GM21360 (cell line): ENCODE data around the gene TLCD3B.

Source experiments
- ATAC-seq: cut with Tn5 transposase; IDR thresholded peaks from one replicate; pipeline ENCODE4 v1.9.1; 2021; ENCODE audit warnings: mild to moderate bottlenecking, moderate library complexity; ENCODE audit not compliant: unreplicated experiment

The TLCD3B gene

DNA sequence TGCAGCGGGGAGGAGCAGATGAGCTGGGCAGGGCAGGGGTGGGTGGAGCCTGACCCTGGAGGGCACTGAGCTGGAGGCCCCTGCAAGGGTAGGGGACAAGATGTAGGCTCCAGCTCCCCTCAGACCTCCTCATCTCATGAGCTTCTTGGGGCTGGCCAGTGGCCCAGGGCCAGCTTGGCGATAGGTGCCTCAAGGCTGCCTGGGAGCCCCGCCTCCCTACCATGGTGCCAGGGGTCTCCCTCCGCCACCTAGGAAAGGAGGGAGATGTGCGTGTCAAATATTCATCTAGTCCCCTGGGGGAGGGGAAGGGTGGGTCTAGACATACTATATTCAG, 39.5 kb downstream of the TLCD3B start:
- no peak for ATAC-seq

DNA sequence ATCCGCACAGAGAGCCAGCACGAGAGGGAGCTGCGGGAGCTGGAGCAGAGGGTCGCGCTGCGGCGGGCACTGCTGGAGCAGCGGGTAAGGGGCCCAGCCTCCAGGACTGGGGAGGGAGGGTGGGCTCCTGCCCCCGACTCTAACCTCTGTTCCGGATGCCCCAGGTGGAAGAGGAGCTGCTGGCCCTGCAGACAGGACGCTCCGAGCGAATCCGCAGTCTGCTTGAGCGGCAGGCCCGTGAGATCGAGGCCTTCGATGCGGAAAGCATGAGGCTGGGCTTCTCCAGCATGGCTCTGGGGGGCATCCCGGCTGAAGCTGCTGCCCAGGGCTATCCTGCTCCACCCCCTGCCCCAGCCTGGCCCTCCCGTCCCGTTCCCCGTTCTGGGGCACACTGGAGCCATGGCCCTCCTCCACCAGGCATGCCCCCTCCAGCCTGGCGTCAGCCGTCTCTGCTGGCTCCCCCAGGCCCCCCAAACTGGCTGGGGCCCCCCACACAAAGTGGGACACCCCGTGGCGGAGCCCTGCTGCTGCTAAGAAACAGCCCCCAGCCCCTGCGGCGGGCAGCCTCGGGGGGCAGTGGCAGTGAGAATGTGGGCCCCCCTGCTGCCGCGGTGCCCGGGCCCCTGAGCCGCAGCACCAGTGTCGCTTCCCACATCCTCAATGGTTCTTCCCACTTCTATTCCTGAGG, 40.0 kb downstream of the TLCD3B start:
- no peak for ATAC-seq

DNA sequence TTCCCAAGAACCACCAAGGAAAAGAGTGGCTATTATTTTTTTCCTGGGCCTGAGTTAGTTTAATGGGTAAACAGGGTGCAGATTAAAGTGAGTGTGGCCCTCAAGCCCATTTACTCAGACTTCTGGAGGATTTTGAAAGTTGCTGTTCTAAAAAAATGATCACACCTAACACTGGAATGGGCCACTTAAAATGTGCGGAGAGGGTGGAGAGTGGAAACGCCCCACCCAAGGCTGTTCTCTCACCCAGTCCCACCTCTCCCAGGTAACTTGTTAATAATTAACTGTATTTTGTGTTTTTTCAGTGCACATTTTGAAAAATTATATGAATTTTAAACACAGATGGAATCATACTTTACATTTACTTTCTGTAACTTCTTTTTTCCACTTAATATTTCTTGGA, 41.0 kb downstream of the TLCD3B start:
- ATAC-seq: no peak

DNA sequence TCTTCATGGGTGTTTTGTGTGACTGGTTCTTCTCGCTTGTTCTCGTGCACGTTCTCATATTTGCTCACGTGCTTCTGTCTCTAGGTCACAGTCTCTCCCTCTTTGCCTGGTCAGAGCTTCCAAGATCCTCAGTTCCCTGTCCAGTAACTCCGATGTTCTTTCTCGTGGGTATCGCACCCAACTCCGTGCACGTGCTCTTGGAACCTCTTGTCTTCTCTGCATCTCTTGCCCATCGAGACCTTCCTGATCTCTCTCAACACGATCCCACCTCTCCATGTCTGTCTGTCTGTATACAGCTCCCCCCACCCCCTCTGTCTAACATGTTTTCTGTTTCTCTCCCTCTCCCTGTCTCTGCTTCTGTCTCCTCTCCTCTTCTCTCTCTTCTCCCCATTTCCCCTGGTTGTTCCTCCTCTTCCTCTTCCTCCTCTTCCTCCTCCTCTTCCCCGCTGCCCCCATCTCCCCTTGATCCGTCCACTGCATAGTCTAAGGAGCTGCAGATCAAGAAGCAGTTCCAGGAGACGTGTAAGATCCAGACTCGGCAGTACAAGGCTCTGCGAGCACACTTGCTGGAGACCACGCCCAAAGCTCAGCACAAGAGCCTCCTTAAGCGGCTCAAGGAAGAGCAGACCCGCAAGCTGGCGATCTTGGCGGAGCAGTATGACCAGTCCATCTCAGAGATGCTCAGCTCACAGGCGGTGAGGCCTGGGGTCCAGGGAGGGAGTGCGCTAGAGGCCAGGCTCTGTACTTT, 41.8 kb downstream of the TLCD3B start:
- ATAC-seq: no peak

DNA sequence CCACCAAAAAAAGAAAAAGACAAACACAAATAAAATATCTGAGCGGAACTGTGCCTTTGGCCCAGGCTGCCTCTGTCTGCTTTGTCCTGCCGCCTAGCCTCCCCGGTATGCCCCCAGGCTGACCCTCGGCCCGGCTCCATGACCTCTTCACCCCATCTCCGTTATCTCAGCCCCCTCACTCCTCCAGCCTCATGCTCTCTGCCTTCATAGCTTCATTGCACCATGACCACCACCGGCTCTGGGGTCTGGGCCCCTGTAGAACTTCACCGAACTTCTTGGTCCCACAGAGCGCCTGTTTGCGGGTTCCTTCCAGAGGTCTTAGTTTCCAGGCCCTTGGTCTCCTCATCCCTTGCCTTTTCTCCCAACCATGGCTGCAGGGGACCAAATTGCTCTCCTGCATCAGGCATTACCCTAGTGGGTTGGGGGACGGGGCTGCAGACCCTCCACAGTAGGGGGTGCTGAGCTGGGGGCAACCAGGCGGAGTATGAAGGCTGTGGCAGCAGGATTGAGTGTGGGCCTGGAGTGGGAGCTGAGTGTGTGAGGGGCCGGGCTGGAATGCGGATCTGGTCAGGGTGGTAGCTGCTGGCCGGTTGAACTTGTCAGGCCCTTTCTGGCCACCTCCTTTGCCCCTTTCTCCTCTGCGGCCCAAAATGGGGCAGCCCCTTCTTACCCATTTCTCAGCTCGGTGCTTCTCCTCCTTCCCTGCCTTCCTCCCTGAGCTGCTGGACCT, 42.6 kb downstream of the TLCD3B start:
- no peak for ATAC-seq

DNA sequence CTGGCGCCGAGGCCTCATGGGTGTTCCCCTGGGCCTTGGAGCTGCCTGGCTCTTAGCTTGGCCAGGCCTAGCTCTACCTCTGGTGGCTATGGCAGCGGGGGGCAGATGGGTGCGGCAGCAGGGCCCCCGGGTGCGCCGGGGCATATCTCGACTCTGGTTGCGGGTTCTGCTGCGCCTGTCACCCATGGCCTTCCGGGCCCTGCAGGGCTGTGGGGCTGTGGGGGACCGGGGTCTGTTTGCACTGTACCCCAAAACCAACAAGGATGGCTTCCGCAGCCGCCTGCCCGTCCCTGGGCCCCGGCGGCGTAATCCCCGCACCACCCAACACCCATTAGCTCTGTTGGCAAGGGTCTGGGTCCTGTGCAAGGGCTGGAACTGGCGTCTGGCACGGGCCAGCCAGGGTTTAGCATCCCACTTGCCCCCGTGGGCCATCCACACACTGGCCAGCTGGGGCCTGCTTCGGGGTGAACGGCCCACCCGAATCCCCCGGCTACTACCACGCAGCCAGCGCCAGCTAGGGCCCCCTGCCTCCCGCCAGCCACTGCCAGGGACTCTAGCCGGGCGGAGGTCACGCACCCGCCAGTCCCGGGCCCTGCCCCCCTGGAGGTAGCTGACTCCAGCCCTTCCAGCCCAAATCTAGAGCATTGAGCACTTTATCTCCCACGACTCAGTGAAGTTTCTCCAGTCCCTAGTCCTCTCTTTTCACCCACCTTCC, 43.5 kb downstream of the TLCD3B start:
- no peak for ATAC-seq

DNA sequence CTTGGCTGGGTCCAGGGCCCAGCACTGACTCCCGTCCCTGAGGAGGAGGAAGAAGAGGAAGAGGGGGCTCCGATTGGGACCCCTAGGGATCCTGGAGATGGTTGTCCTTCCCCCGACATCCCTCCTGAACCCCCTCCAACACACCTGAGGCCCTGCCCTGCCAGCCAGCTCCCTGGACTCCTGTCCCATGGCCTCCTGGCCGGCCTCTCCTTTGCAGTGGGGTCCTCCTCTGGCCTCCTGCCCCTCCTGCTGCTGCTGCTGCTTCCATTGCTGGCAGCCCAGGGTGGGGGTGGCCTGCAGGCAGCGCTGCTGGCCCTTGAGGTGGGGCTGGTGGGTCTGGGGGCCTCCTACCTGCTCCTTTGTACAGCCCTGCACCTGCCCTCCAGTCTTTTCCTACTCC, 44.1 kb downstream of the TLCD3B start:
- no peak for ATAC-seq

DNA sequence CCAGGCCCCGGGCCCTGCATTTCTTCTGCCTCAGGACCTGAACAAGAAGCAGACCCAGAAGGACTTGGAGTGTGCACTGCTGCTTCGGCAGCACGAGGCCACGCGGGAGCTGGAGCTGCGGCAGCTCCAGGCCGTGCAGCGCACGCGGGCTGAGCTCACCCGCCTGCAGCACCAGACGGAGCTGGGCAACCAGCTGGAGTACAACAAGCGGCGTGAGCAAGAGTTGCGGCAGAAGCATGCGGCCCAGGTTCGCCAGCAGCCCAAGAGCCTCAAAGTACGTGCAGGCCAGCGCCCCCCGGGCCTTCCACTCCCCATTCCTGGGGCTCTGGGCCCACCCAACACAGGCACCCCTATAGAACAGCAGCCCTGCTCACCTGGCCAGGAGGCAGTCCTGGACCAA, 44.8 kb downstream of the TLCD3B start:
- no peak for ATAC-seq

DNA sequence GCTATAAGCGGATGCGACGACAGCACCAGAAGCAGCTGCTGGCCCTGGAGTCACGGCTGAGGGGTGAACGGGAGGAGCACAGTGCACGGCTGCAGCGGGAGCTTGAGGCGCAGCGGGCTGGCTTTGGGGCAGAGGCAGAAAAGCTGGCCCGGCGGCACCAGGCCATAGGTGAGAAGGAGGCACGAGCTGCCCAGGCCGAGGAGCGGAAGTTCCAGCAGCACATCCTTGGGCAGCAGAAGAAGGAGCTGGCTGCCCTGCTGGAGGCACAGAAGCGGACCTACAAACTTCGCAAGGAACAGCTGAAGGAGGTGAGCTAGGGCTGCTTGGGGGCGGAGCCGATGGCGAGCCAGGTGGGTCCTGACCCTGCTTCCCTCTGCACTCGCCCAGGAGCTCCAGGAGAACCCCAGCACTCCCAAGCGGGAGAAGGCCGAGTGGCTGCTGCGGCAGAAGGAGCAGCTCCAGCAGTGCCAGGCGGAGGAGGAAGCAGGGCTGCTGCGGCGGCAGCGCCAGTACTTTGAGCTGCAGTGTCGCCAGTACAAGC, 45.7 kb downstream of the TLCD3B start:
- no peak for ATAC-seq

DNA sequence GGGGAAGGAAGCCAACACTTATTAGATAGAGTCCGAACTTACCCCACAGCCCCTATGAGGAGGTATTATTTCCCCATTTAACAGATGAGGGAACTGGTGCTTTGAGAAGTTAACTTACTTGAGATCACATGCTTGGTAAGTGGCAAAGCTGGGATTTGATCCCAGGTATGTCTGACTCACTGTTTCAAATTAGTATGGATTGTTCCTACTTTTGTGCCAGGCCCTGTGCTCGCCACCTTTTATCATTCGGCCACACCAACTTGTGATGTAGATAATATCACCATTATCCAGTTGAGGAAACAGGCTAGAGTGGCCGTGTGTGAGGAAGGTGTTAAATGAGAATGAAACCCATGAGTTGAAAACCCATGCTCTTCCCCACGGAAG, 46.3 kb downstream of the TLCD3B start:
- no peak for ATAC-seq

DNA sequence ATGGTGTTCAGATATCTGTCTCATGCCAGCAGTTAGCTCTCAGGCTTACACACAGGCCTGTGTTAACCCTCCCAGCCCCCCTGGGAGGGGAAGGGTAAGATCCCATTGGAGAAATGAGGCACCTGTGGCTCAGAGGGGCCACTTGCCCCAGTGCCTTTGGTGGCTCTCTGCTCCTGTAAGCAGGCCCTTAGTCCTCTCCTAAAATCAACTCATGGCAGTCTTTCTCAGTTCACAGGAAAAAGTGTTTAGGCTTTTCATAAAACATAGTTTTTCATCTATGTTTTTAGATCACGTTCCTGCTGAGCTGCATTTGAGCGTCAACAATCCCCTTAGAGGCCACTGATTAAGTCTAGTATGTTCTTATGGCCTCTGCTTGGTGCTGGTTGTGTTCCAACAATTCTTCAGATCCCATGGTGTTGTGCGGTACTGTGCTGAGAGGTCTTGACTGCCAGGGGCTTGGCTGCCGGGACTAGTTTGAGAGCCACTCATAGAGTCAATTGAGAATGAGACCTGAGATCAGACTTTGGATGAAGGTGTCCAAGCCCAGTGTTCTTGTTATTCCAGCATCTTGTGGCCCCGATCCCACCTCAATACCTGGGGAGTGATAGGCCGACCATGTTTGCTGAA, 46.8 kb downstream of the TLCD3B start:
- no peak for ATAC-seq

DNA sequence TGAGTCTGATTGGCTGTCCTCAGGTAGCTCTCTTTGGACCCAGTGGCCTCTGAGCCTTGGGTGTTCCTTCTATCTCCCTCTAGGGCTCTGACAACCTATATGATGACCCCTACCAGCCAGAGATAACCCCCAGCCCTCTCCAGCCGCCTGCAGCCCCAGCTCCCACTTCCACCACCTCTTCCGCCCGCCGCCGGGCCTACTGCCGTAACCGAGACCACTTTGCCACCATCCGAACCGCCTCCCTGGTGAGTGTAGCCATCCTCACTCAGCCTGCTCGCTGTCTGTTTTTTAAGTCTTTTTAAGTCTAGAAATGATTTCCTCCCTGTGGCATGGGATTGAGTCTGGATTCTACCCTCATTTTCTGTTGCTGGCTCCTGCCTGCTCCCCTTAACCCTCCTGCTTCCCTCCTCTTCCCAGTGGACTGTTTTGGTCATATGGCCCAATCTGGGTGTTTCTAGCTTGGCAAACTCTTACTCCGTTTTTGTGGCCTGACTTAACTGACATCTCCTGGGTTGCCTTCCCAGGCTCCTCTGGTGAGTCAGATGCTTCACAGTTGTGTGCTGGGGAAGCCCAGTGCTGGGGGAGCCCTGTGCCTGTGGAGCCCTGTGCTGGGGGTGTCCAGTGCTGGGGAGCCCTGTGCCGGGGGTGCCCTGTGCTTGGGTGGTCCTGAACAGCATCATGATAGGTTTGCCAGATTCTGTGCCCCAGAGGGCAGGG, 47.5 kb downstream of the TLCD3B start:
- ATAC-seq: no peak

DNA sequence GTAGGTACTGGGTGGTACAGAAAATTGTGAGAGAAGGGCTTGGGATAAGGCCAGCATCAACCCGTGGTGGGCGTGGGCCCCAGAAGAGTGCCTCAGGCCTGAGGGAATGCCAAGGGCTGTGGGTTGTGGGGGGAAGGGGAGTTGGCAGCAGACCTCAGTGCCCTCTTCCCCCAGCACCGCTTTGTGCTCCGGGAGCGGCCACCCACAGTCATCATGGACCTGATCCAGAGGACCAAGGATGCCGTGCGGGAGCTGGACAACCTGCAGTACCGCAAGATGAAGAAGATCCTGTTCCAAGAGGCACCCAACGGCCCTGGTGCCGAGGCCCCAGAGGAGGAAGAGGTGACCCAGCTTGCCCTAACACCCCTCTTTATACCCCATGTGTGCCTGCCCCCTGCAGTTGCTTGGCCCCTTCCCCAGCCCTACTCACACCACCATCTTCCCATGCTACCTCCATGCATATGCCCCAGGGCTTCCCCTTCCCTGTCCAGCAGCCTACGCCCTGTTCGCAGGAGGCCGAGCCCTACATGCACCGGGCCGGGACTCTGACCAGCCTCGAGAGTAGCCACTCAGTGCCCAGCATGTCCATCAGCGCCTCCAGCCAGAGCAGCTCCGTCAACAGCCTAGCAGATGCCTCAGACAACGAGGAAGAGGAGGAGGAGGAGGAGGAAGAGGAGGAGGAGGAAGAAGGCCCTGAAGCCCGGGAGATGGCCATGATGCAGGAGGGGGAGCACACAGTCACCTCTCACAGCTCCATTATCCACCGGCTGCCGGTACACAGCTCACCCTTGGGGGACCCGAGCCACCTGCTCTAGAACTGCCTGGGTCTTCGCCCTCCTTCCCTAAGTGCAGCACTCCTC, 48.3 kb downstream of the TLCD3B start:
- no peak for ATAC-seq

DNA sequence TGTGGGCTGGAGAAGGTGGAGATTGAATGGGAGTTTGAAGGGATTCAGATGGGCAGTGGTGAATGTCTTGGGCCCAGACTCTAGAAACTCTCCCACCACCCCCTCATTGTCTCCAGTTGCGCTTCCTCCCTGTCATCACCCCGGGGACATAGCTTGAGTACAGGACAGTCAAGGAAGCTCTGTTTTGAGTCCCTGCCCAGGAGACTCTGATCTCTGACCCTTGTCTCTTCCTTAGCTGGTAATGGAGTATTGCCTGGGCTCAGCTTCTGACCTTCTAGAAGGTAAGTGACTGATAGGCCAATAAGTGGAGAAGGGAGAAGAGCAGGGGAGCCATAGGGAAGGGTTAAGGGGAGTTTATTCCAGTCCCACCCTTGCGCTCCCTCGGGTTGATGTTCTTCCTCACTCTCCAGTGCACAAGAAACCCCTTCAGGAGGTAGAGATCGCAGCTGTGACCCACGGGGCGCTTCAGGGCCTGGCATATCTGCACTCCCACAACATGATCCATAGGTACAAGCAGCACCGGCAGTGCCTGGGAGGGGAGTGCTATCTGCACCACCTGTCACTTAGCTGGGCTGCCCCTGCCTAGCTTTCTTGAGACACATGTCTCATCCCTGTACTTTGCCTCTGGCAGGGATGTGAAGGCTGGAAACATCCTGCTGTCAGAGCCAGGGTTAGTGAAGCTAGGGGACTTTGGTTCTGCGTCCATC, 52.4 kb downstream of the TLCD3B start:
- ATAC-seq: no peak

DNA sequence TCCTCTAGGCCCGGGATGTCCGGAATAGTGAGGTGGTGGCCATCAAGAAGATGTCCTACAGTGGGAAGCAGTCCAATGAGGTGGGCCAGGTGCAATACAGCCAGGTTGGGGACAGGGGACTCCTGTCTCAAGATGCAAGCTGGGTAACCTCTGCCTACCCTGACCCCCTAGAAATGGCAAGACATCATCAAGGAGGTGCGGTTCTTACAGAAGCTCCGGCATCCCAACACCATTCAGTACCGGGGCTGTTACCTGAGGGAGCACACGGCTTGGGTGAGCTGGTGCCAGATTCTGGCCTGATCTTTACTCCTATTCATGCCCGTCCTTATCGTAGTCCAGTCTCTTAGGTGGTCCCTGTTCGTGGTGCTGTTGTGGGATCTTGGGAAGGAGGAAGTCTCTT, 53.0 kb downstream of the TLCD3B start:
- ATAC-seq: no peak

DNA sequence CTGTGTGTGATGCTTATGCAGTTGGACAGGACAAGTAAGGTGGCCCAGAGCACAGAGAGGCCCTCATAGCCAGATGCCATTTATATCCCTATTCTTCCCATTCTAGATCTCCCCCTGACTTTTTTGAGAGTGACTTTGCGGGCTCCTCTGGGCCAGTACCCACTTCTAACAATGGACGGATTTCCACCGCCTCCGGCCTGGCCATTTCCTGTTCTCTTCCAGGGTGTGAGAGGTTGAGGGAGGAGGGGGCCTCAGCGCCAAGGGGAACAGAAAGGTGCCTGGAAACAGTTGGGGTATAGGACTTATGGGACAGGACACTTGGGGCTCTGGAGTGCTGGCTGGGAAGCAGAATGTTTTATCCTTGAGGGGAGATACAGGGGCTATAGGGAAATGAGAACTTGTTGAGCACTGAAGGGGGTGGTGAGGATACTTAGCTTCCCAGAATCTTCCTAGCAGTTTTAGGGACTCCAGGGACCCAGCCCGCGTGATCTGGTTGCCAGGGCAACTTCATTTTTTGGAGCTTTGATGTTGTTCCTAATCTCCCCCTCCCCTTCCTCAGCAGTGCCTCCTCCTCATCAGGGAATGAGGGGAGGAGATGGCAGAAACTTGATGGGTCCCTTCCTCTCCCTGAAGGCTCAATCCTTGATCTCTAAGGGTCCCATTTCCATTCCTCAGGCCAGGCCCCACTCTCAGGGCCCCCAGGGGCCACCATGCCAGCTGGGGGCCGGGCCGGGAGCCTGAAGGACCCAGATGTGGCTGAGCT, 53.8 kb downstream of the TLCD3B start:
- ATAC-seq: no peak

DNA sequence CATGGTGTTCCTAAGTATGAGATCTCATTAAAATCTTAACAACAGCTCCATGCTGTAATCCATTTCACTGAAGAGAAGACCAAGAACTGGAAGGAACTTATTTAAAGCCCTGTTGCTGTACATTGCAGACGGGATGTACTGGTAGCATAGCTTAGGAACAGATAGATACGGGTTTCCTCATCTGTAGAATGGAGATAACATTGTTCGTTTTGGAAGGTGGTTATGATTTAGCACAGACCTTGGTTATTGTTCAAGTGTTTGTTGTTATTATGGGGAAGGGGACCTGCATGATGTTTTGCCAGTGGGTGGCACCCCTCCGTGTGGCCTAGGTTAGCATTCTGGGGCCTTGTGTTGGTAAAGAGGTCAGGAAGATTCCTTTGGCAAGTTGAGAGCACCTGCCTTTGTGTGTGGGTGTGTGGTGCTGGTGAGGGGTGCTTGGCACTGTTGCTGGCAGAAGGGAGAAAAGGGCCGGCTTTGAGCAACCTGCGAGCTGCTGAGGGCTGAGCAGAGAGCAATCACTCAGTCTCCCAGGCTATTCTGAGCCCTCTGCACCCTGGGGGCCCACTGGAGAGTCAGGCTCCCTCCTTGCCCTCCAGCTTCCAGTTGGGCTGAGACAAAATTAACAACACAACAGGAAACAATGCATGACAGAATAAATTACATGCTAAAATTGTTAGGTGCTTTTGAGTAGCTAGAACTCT, 55.1 kb downstream of the TLCD3B start:
- no peak for ATAC-seq
